HG03469 (cell line): Measurements from ENCODE around the gene SLC9A9.

Experiments
- ATAC-seq: cut with Tn5 transposase; IDR thresholded peaks from one replicate; pipeline ENCODE4 v1.9.1; 2021; ENCODE audit warnings: mild to moderate bottlenecking, moderate library complexity, moderate number of reproducible peaks; ENCODE audit not compliant: unreplicated experiment

SLC9A9 gene

GRCh38 chr3:143573610-143574303 lies 274.5 kb downstream of the SLC9A9 start:
- no peak for ATAC-seq

DNA sequence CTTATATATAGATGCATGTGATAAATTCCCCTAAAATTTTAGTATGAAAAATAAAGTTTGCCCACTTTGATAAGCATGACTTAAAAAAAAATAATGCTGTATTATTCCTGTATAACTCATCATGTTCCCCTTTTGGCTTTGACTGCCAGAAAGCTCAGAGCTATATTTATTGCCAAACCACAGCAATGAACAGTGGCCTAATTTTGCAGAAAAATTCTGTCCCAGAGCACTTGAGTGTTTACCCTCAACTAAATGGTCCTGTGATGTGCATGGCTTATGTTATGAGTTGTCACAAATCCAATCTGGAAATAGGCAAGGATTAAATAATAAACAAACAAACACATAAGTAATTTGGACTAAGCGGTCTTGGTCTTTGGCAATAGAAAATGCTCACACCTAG lies 276.7 kb downstream of the SLC9A9 start:
- no peak for ATAC-seq

- no peak for ATAC-seq
Observed at GRCh38 chr3:143567823-143568222, 280.4 kb downstream of the SLC9A9 start.

GRCh38 chr3:143565951-143566350 lies 282.3 kb downstream of the SLC9A9 start:
- ATAC-seq: no peak

- ATAC-seq: no peak
Observed at GRCh38 chr3:143563786-143564185, 284.5 kb downstream of the SLC9A9 start.

- ATAC-seq: no peak
Observed at GRCh38 chr3:143562789-143563188, 285.5 kb downstream of the SLC9A9 start.

DNA sequence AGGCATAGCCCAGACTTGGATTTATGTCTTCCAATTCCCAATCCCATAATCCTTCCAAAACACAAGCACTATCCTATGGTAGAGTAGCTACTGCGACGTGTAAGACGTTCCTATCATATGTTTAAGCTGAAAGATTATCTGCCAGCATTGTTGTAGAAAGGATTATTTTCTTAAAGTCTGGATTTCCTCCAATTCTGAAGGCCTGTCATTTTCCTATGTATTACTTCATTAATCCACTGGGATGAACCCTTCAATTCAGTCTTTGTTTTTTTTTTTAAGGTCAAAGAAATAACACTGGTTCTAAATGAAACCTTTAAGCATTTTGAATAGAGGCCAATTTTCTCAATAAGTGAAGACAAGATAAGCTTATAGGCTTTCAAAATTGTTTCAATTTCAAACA lies 289.0 kb downstream of the SLC9A9 start:
- ATAC-seq: no peak

DNA sequence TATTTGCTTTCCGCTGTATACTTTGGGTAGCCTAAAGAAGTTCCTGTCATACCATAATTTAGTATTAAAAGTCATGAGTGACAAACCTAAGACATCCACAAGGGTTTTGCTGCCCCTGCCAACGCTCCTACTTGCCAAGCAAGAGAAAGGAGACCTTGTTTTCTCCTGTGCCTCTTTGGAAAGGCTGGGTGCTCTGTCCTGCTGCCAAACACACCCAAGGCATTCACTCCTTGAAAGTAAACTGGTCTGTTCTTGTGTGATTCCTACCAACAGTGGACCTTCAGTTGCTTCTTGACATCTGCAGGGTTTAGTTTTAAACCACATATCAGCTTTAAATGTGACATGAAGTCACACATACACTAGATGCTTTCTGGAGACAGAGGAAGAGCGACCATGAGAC lies 295.4 kb downstream of the SLC9A9 start:
- ATAC-seq: no peak

- ATAC-seq: no peak
Observed at GRCh38 chr3:143551761-143552160, 296.5 kb downstream of the SLC9A9 start.

GRCh38 chr3:143548861-143549497 lies 299.3 kb downstream of the SLC9A9 start:
- no peak for ATAC-seq

- ATAC-seq: no peak
Observed at GRCh38 chr3:143548393-143548792, 299.9 kb downstream of the SLC9A9 start.

- no peak for ATAC-seq
Observed at GRCh38 chr3:143538577-143538981, 309.7 kb downstream of the SLC9A9 start.

DNA sequence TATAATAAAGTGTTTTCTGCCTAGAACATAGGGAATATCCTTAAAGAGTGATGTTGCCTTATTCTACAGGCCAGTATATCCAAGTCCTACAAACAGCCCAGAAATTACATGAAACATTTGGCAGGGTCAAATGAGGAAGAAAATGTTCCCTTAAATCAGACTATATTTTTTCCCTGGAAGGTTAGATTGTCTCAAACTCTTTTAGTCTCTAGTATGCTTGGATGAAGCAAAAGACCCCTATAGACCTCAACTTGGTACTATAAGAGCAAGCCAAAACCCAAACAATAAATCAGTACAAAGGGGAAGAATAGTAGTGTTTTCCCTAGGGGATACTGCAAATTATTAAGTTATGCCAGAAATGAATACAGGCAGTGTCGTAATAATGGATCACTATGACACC lies 310.2 kb downstream of the SLC9A9 start:
- no peak for ATAC-seq

DNA sequence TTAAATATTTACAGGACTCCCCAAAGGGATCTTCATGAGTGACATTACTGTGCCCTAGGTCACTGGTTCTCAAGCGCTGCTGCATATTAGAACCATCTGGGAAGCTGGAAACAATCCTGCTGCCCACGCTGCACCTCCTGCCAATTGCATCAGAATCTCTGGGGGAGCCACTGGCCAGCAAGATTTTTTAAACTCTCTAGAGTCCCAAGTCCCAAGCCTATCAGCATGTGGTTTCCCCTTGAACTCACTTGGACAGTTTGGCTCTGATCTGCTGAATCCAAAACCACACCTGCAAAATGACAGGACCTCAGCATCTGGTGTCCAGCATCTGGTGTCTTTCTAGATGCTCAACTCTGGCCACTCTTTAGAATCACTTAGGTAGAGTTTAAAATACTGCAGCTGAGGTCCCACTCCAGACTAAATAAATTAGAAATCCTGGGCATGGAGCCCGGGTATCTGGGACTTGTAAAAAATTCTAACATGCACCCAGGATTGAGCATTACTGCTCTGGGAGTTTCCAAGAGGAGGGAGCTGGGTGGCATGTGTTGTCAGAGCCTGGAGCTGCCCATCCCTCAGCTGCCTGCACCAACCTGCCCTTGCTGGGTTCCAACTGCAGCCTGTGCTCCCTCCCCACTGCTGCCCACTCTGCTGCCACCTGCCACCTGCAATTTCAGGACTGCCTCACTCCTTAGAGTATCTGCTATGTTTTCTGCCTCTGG lies 311.3 kb downstream of the SLC9A9 start:
- ATAC-seq: no peak

DNA sequence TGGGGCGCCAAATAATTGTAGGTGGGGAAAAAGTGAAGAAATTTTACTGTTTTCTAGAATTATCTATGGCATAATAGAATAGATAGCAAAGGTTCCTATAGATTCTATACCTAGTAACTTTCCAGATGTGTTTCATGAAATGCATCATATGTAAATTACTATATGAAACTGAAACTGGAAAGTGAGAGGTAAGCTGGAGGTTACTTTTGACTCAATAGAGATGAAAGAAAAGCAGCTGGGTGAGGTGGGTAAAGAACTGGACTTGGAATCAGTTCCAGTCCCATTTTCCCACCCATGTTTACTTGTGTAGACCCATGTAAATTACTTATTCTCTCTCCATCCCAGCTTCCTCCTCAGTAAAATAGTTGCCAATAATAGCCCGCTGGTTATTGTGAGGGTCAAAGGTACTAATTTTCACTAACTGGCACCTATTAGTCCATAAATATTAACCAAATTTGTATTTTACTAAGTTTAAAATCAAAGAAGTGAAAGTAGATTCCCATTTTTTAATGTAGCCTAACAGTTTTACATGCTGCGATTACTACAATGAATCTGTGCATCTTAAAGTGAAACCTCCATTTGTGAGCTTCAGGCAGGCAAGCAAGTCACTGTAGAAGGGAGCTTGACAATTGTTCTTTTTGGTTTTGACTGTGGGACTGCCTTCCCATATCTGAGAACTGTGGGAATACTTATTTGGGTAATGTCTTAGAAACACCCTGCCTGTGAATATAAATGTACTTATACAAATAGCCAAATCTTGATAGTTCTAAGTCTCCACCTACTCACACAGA lies 312.1 kb downstream of the SLC9A9 start:
- ATAC-seq: peak; percentile 91

- no peak for ATAC-seq
Observed at GRCh38 chr3:143533391-143533790, 314.9 kb downstream of the SLC9A9 start.

GRCh38 chr3:143532091-143532490 lies 316.2 kb downstream of the SLC9A9 start:
- ATAC-seq: no peak

- ATAC-seq: no peak
Observed at GRCh38 chr3:143531101-143531500, 317.2 kb downstream of the SLC9A9 start.

GRCh38 chr3:143529798-143530197 lies 318.5 kb downstream of the SLC9A9 start:
- no peak for ATAC-seq

GRCh38 chr3:143529018-143529478 lies 319.2 kb downstream of the SLC9A9 start:
- ATAC-seq: peak; percentile 67

GRCh38 chr3:143526011-143526545 lies 322.2 kb downstream of the SLC9A9 start:
- no peak for ATAC-seq
